Heart right ventricle (tissue), 16 donors: ENCODE measurements around the gene DOCK8. TPM values are rescaled to one million over a fixed set of nuclear protein-coding genes. Genes with fewer than 3 reads are reported as not detected.

Source experiments
- ATAC-seq, 8 donors: fragments of 200-7000 bp; cut with Tn5 transposase; one replicate each; pipeline ENCODE4 v1.9.1; 2020; ENCODE audit warnings: mild to moderate bottlenecking in 8 of 8, moderate library complexity in 8 of 8, moderate number of reproducible peaks in 1 of 8
- DNase-seq, 2 donors: peaks; one replicate each; pipeline ENCODE4 v3.0.0-alpha.2; 2020
- H3K27ac ChIP-seq, 10 donors: fragments of 200-600 bp; sonication (generic) in 2 of 10; one replicate each; pipeline versions ENCODE4 v1.5.0 to v1.8.0; 2020 to 2022; ENCODE audit warnings: mild to moderate bottlenecking in 3 of 10
- H3K27me3 ChIP-seq, 7 donors: fragments of 200-600 bp; one replicate each; pipeline ENCODE4 v1.8.0; 2021 to 2022; ENCODE audit warnings: mild to moderate bottlenecking in 2 of 7
- H3K36me3 ChIP-seq, 9 donors: fragments of 200-600 bp; sonication (generic) in 1 of 9; one replicate each; pipeline versions ENCODE4 v1.5.0 to v1.8.0; 2020 to 2022; ENCODE audit warnings: mild to moderate bottlenecking in 2 of 9
- H3K4me1 ChIP-seq, 9 donors: fragments of 200-600 bp; sonication (generic) in 1 of 9; one replicate each; pipeline versions ENCODE4 v1.5.0 to v1.8.0; 2020 to 2022; ENCODE audit warnings: mild to moderate bottlenecking in 4 of 9
- H3K4me3 ChIP-seq, 10 donors: fragments of 200-600 bp; sonication (generic) in 2 of 10; one replicate each; pipeline versions ENCODE4 v1.5.0 to v1.8.0; 2020 to 2022; ENCODE audit warnings: mild to moderate bottlenecking in 7 of 10, moderate library complexity in 2 of 10
- H3K9me3 ChIP-seq, 11 donors: fragments of 200-600 bp in 10 of 11; sonication (generic) in 2 of 11; one replicate each; pipeline versions ENCODE4 v1.5.0 to v1.8.0; 2013 to 2022; ENCODE audit warnings: mild to moderate bottlenecking in 2 of 11, control low read depth in 1 of 11, moderate library complexity in 1 of 11
- CTCF ChIP-seq, 9 donors: fragments of 200-600 bp; sonication (generic) in 2 of 9; IDR thresholded peaks; one replicate each; pipeline versions ENCODE4 v1.5.0 to v1.8.0; 2021 to 2022; ENCODE audit warnings: antibody characterized with exemption in 9 of 9, mild to moderate bottlenecking in 5 of 9, moderate library complexity in 1 of 9
- WGBS, 2 donors: extraction: QIAGEN DNeasy Blood & Tissue Kit; methylation state at CpG; one replicate each; pipeline ENCODE4 v1.1.7; 2013; ENCODE audit warnings: inconsistent platforms in 1 of 2; 5-methylcytosine and 5-hydroxymethylcytosine counted together
- intact Hi-C, 10 donors: fragments of 100-400 bp; cut with DNase I; formaldehyde crosslinking; loops; one replicate each; pipeline versions ENCODE4 v1.11.1 to v1.14.2; 2022
- polyA plus RNA-seq, 2 donors: library from polyadenylated mRNA; stranded (reverse); fragments of 200-250 nt; gene quantifications; one replicate each; pipeline ENCODE4 v1.2.3, GENCODE V29; 2013
- total RNA-seq, 10 donors: library from RNA; stranded (reverse); fragmentation: NEBNext Ultra II Directional in 3 of 10; extraction: Animal tissue kit (Norgen Biotek cat#: 25700) in 3 of 10; gene quantifications; one replicate each; pipeline versions ENCODE4 v1.2.1 to v1.2.4, GENCODE V29; 2021 to 2023
- donor health status: Arrhythmogenic right ventricular cardiomyopathy.
- donor health status: ischemic (EF 13 %, LVEDD 7.1; RV severe dilation, severe dysfunction).
- donor health status: healthy with polysubstance abuse.
- donor health status: DM: no; HTN: yes; CAD: no.
- donor health status: DM: no; HTN: no; CAD: no.
- donor health status: ischemic (EF 25% LVEDD 6.9; RV normal size, moderate dysfunction).
- donor health status: ischemic (EF 25% LVEDD 5.7; RV mildly dilated, moderate dysfunction).
- donor health status: healthy.
- donor health status: DM: yes; HTN: yes; CAD: no.
- donor health status: Ischemic cardiomyopathy.
- donor health status: ischemic (EF 35%, LVEDD 5.7; RV mildly dilated, moderate dysfunction).
- donor health status: nonischemic (EF 11% LVEDD 7.7; RV severe dilation, severe dysfunction).
- donor health status: DM: yes; HTN: yes; CAD: no.
- donor health status: PGD.
- donor health status: ischemic (EF 29% LVEDD 5.4; RV normal size, mild dysfunction).
- donor health status: nonischemic (EF 23%, LVEDD 6.1; RV moderate dilation, normal function).

DOCK8 gene
- total and polyA plus RNA-seq, 12 donors: 0.83 to 24.3 (median 2.7) TPM

DNA sequence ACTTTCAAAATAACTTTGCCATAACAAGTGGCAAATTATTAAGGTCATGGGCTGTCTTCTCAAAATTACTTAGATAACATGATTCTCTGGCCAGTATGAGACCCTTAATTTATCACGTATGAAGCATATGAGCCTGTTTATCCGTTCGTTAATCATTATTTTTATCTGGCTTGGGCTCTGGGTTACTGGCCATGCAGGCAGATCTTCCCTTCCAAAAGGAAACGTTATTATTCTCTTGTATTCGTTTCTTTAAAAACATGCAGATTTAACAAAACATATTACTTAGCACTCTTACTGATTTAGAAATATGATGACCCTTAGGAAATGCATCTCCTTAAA is 148.6 kb downstream of the DOCK8 start:
- H3K27ac ChIP-seq: no peak overlapping the region
- ATAC-seq (no peak), DNase-seq (no peak)
- H3K27me3 ChIP-seq: no peaks in the 10 kb centered on the region
- H3K9me3 ChIP-seq: no peaks in the 10 kb centered on the region
- intact Hi-C loops: no loop called here
- TF ChIP-seq CTCF (IDR thresholded peaks at IDR 0.05): no peak
- WGBS, 2 donors: 67 to 69% methylated on average over 5 of the region's 5 CpGs
- no peak overlapping the region for H3K4me3 ChIP-seq
- peaks cover 0 to 9% (median 0%) of the 10 kb centered on the region in 9 donors for H3K4me1 ChIP-seq
- peaks cover 0 to 67% (median 0%) of the 10 kb centered on the region in 9 donors for H3K36me3 ChIP-seq

- WGBS, 2 donors: 61 to 64% methylated on average over 2 of the region's 2 CpGs
- no peak for TF ChIP-seq CTCF (IDR thresholded peaks at IDR 0.05)
- no peaks in the 10 kb centered on the region for H3K9me3 ChIP-seq
- intact Hi-C loops: no loop called here
- H3K27me3 ChIP-seq: no peaks in the 10 kb centered on the region
- no peak for DNase-seq
- ATAC-seq: no peak
- H3K4me3 ChIP-seq: no peak overlapping the region
- H3K36me3 ChIP-seq: peaks cover 0 to 78% (median 0%) of the 10 kb centered on the region in 9 donors
- no peak overlapping the region for H3K27ac ChIP-seq
- peaks cover 0 to 9% (median 0%) of the 10 kb centered on the region in 9 donors for H3K4me1 ChIP-seq
Observed at GRCh38 chr9:365436-365835, 150.8 kb downstream of the DOCK8 start.

DNA sequence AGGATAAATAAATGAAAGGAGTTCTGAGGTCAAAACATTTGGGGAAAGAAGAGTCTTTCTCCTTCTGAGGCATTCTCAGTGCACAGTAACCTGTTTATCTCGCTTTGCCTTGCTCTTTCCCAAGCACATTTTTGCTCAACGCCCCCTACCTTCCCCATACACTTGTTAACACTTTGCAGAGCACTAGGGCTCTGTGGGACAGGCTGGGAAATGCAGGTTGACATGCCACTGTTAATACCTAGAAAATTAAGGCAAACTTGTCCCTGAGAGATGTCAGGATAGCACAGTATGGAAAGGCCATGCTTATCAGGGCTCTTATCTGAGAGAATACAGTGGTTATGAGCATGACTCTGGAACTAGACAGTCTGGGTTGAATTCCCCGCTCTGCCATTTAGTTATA is 152.0 kb downstream of the DOCK8 start:
- H3K4me1 ChIP-seq: peaks cover 0 to 18% (median 3%) of the 10 kb centered on the region in 9 donors
- H3K9me3 ChIP-seq: no peaks in the 10 kb centered on the region
- intact Hi-C loops: no loop called here
- WGBS, 2 donors: 82 to 87% methylated on average over 3 of the region's 3 CpGs
- no peak for DNase-seq
- H3K27me3 ChIP-seq: no peaks in the 10 kb centered on the region
- H3K27ac ChIP-seq: no peak overlapping the region
- ATAC-seq: no peak
- TF ChIP-seq CTCF (IDR thresholded peaks at IDR 0.05): no peak
- H3K36me3 ChIP-seq: peaks cover 0 to 78% (median 0%) of the 10 kb centered on the region in 9 donors
- no peak overlapping the region for H3K4me3 ChIP-seq

GRCh38 chr9:370086-370485 is 155.4 kb downstream of the DOCK8 start:
- H3K27ac ChIP-seq: no peak overlapping the region
- peaks cover 0 to 27% (median 4%) of the 10 kb centered on the region in 9 donors for H3K4me1 ChIP-seq
- ATAC-seq (no peak), DNase-seq (no peak)
- no peak overlapping the region for H3K4me3 ChIP-seq
- intact Hi-C loops: no loop called here
- TF ChIP-seq CTCF (IDR thresholded peaks at IDR 0.05): no peak
- H3K9me3 ChIP-seq: no peaks in the 10 kb centered on the region
- peaks cover 0 to 100% (median 0%) of the 10 kb centered on the region in 9 donors for H3K36me3 ChIP-seq
- H3K27me3 ChIP-seq: no peaks in the 10 kb centered on the region
- WGBS, 2 donors: 44 to 46% methylated on average over 3 of the region's 3 CpGs
